GM08714 (cell line): ENCODE data around the gene HIVEP2.

Experiments used
- H3K4me3 ChIP-seq: fragments of 200-500 bp; sonication (Bioruptor generic); 2 replicates; pipeline ENCODE4 v1.5.1; 2014; ENCODE audit warnings: mild to moderate bottlenecking, low read length, inconsistent platforms
- ZNF274 ChIP-seq: IDR thresholded peaks from 2 replicates; pipeline ENCODE4 v1.6.1; 2012; ENCODE audit warnings: mild to moderate bottlenecking, low read depth, low read length

HIVEP2 gene

DNA sequence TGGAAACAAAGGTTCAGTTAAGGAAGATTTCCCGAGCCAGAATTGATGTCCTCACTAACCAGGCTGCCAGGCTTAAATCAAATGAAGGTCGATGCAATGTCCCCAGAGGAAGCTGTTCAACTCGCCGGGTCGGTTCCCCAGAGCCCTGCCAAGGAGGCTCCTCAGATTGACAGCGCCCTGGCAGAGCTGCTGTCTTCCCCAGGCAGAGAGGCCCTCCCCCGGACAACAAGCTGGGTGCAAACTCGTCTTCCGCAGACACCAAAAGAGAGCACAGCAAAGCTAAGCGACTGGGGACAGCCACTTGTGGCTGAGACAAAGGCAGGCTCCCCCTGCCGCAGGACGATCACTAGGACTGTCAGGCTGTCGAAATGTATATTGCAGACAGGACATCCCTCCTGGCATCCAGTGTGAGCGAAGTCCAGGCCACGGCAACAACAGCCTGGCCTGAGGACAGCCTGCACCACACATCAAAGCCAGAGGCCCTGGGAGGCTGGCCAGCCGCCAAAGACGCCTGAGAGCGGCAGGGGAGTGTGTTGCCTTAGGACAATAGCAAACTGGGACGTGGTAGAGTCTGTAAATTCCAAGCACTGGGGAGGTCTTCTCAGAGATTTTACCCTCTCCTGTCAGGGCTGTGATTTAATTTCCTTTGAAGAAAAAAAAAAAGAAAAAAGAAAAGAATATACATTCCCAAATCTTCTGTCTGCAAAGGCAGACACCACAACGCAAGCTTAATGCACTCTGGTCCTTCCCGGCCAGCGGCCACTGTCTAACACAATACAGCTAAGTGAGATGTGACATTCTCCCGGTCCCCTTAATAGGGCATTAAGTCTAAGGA lies 99.1 kb downstream of the HIVEP2 start:
- H3K4me3 ChIP-seq, result peak overlapping the region; percentile 37; the same call in 1 of the 2 replicates

DNA sequence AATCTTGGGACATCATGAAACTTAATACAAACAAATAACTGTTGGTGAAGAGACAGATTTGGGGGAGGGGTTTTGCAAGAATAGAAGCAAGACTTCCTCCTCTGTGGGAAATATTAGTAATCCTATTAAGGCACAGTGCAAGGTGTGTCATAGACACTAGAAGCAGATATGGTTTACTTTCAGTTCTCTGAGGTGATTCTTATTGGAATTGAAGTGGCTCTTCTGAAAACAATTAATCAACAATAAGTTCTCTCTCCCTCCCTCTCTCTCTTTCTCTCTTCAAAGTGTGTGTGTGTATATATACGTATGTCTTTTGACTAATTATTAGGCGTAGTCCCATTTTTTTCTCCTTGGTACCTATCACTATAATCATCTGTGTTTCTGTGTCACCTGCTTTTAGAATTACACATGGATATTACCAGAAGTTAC lies 99.8 kb downstream of the HIVEP2 start:
- H3K4me3 ChIP-seq, result peak overlapping the region; percentile 65
- TF ChIP-seq ZNF274, result no peak

More for the DNA sequence above, 99.1 kb downstream of the HIVEP2 start:
- TF ChIP-seq ZNF274, result no peak

DNA sequence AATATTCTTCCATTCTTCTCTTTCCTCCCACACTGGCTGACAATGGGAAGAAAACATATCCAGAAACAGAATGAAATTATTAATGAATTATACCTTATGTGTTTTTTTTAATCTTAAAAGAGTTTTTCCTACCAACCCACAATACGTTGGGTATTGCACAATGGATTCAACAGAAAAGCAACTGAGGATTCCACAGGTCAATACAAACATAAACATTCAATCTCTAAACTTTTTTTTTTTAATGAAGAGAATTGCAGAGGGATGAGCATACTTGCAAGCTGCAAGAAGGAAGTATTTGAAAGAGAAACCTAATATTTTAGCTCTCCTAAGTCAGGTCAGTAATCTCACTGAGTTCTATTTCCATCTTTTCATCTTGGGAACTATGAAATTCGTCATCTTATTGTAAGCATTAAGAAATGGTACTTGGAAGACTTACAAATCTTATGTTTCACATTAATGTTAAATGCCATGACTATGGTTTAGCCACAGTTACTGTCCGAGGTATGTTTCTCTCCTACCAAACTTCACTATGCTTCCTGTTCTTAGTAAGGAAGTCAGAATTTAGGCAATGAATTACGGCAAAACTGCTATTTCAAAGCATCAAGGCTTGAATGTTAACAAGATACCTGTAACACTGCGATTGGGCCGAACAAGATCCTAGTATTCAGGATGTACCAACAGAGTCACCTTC lies 100.8 kb downstream of the HIVEP2 start:
- no peak for TF ChIP-seq ZNF274
- peak overlapping the region; percentile 65; the same call in 1 of the 2 replicates for H3K4me3 ChIP-seq

GRCh38 chr6:142843361-142843760 lies 101.6 kb downstream of the HIVEP2 start:
- TF ChIP-seq ZNF274, result no peak
- peak overlapping the region; percentile 56; the same call in 1 of the 2 replicates for H3K4me3 ChIP-seq

DNA sequence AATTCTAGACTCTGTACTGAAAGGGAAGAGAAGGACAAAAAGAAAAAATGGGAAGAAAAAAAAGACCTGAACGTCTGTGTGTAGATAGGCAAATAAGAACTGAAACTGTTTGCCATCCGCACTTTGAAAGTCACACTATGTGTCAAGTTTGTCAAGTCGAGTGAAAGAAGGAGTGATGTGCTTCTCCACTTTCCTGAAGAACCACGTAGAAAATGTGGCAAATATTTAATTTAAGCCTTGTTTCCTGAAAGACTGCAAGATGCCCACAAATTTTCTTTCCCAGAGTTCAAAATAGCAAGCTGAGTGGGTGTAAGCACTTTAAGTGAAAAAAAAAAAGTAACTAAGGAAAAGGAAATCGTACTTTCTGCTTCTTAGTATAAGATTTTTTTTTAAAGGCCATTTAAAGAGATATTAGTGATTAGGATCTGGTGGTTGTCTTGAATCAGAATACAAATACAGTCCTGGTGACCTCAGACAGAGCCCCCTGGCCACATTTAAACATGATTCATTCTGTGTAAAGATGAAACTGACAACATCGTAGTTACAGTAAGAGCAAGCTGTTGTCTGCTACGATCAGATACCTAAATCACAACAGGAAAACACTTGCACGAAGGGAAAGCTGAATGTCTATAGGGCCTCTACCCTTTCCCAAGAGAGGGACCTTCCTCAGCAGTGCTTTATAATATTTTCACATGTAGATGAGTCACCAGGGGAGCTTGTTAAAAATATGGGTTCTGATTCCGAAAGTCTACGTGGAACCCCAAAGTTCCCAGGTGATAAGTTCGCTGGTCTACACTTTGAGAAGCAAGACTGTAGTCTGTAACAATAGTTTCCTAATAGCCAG lies 102.3 kb downstream of the HIVEP2 start:
- no peak for TF ChIP-seq ZNF274
- H3K4me3 ChIP-seq, result peak overlapping the region; percentile 56

GRCh38 chr6:142841915-142842314 lies 103.1 kb downstream of the HIVEP2 start:
- peak overlapping the region; percentile 56; the same call in 1 of the 2 replicates for H3K4me3 ChIP-seq
- TF ChIP-seq ZNF274, result no peak

- TF ChIP-seq ZNF274, result no peak
Observed at GRCh38 chr6:142839686-142840040, 105.3 kb downstream of the HIVEP2 start.

DNA sequence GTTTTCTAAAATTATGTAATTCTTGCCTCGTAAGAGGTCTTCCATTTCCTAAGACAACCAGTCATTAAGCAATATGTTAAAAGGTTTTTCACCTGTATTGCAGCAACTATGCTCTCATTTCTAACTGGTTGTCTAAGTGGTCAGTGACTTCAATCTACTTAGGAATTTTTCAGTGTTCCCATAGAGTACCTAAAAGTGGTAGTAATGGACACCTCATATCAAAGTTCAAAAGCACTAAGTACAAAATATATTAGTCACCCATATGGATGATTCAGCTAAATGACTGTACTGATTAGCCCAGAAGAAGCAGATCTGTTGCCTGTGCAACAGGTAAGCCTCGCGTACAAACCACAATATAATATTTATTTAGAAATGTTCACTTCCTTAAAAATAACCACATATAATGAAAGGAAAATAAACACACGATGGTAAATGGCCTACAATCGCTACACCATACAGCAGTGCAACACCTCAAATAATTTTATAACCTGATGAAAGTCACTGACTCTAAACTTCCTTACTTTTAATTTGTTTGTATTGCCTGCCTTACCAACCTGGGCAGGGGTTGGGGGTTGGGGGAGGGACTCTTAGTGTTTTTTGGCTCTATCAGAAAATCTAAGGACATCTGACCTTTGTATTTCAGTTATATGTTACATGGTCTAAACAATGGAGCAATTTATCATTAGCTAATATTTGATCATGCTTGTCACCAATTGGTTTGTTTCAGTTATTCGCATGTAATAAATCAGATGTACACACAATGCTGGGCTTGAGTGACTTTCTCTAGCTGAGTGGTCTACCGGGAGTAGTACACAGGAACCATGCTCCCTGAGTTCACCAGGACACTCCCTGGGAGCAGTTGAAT lies 105.9 kb downstream of the HIVEP2 start:
- peak overlapping the region; percentile 10 for H3K4me3 ChIP-seq
- no peak for TF ChIP-seq ZNF274

More at GRCh38 chr6:142839686-142840040, 105.3 kb downstream of the HIVEP2 start:
- peak overlapping the region; percentile 10; the same call in 1 of the 2 replicates for H3K4me3 ChIP-seq

DNA sequence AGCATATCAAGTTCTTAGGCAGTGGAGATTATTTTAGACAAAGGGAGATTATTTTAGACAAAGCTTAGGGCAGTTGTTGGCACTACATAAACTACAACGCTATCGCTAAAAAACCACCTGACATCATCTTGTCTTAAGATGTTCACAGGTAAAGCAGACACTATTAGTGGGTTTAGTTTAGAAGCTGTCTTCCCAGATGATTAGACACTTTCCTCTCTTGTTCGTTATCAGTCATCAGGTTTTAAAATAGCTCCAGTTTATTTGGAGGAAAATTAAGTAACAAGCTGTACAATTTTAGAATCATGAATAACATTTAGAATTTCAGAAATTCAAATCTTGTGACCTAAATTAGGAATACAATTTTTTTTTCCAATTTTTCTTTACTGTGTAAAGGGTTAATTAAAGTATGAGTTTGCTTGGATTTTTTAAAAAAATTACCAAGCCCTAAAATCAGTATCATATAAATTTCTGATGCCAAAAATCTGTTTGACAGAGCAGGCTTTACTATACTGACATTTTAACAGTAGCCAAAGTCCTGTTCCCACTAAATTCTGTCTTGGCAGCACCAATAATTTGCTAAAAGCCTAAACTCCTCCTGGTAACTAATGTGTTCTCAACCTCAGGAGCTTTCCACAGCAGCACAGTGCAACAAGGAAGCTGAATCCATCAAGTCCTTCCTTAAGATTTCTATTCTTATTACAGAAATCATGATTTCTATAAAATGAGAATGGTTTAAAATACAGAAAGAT lies 109.0 kb downstream of the HIVEP2 start:
- no peak for TF ChIP-seq ZNF274
- no peak overlapping the region for H3K4me3 ChIP-seq

DNA sequence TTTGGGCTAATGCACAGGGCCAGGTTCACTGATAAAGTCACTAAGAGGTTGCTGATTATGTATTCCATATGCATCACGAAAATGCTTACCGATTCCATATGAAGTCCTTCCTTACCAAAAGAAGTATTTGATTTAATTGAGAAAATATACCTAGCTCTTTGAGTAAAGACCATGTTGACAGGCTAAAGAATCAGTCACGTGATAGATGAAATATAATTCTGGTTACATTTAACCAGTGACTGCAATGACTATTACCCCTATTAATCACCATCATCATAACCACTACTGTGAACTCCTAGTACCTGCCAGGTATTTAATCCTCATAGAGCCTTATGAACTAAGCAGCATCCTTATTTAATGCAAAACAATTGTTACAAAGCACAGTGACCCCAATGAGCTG lies 110.1 kb downstream of the HIVEP2 start:
- no peak for TF ChIP-seq ZNF274
- H3K4me3 ChIP-seq, result no peak overlapping the region

GRCh38 chr6:142833798-142834197 lies 111.2 kb downstream of the HIVEP2 start:
- no peak overlapping the region for H3K4me3 ChIP-seq
- TF ChIP-seq ZNF274, result no peak

- no peak overlapping the region for H3K4me3 ChIP-seq
- no peak for TF ChIP-seq ZNF274
Observed at GRCh38 chr6:142833054-142833453, 111.9 kb downstream of the HIVEP2 start.
